Loucy (cell line): ENCODE data around the gene THRSP.

Experiments
- H2AFZ ChIP-seq: fragments of 200-600 bp; sonication (generic); 2 replicates; pipeline ENCODE4 v1.6.0; 2016; ENCODE audit warnings: antibody characterized with exemption, mild to moderate bottlenecking, low read length, moderate library complexity
- H3F3A ChIP-seq: fragments of 200-600 bp; 2 replicates; pipeline ENCODE4 v1.6.0; 2016; ENCODE audit warnings: antibody characterized with exemption, low read depth, mild to moderate bottlenecking
- H3K27me3 ChIP-seq: fragments of 200-600 bp; sonication (generic); 2 replicates; pipeline ENCODE4 v1.6.1; 2014; ENCODE audit warnings: low read length, mild to moderate bottlenecking; ENCODE audit not compliant: insufficient read depth, poor library complexity, severe bottlenecking
- H3K36me3 ChIP-seq: fragments of 200-600 bp; sonication (generic); 2 replicates; pipeline ENCODE4 v1.6.1; 2016; ENCODE audit warnings: low read length; ENCODE audit not compliant: insufficient read depth
- H3K4me1 ChIP-seq: fragments of 200-600 bp; sonication (generic); 2 replicates; pipeline ENCODE4 v1.5.1; 2014; ENCODE audit warnings: low read length, mild to moderate bottlenecking; ENCODE audit not compliant: insufficient read depth, poor library complexity, severe bottlenecking
- H3K4me2 ChIP-seq: fragments of 200-600 bp; sonication (generic); 2 replicates; pipeline ENCODE4 v1.6.0; 2014; ENCODE audit warnings: antibody characterized with exemption, low read length, low read depth, mild to moderate bottlenecking; ENCODE audit not compliant: poor library complexity, severe bottlenecking
- H3K4me3 ChIP-seq: fragments of 200-600 bp; sonication (generic); 2 replicates; pipeline ENCODE4 v1.5.1; 2014; ENCODE audit warnings: low read length, mild to moderate bottlenecking, mixed read lengths; ENCODE audit not compliant: poor library complexity, severe bottlenecking
- H3K79me2 ChIP-seq: fragments of 200-600 bp; sonication (generic); 2 replicates; pipeline ENCODE4 v1.6.1; 2014; ENCODE audit warnings: low read length; ENCODE audit not compliant: insufficient read depth
- H3K9ac ChIP-seq: fragments of 200-600 bp; sonication (generic); 2 replicates; pipeline ENCODE4 v1.6.0; 2014; ENCODE audit warnings: mild to moderate bottlenecking, low read depth, low read length, moderate library complexity; ENCODE audit not compliant: poor library complexity, severe bottlenecking
- H3K9me2 ChIP-seq: fragments of 200-600 bp; sonication (generic); replicated peaks from 2 replicates; pipeline ENCODE4 v1.6.1; 2016; ENCODE audit warnings: low read depth, low read length, mixed read lengths
- H3K9me3 ChIP-seq: fragments of 200-600 bp; sonication (generic); 2 replicates; pipeline ENCODE4 v1.6.1; 2014; ENCODE audit warnings: mild to moderate bottlenecking, antibody characterized with exemption, low read length, low read depth; ENCODE audit not compliant: insufficient read depth
- H4K20me1 ChIP-seq: fragments of 200-600 bp; sonication (generic); 2 replicates; pipeline ENCODE4 v1.6.0; 2014; ENCODE audit warnings: antibody characterized with exemption, low read length, mild to moderate bottlenecking; ENCODE audit not compliant: insufficient read depth, poor library complexity, severe bottlenecking
- EZH2phosphoT487 ChIP-seq: fragments of 200-600 bp; IDR thresholded peaks from 2 replicates; pipeline ENCODE4 v1.6.1; 2018; ENCODE audit warnings: antibody characterized with exemption, mild to moderate bottlenecking, moderate library complexity, borderline replicate concordance
- TF ChIP-seq, protein P1 (sequence below): fragments of 200-600 bp; sonication (generic); conservative IDR thresholded peaks from 2 replicates; pipeline ENCODE4 v1.5.1; 2014; ENCODE audit warnings: mild to moderate bottlenecking, antibody characterized with exemption, low read length

THRSP gene

DNA sequence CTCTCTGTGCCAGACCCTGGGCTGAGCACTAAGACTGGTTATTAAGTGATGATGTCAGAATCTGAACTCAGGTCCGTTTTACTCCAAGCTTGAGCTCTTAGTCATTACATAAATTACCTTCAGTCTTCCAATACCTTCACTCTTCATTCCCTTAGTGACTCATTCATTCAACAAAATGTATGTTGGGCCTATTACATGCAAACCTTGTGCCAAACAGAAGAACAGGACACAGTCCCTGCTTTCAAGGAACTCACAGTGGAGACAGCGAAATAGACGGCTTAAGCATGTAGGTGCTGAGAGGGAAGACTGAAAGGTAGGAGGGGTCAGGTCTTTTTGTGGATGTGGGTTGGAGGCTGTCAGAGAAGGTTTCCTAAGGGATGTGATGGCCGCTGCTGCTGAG, 43.9 kb upstream of the THRSP start:
- TF ChIP-seq, protein P1, sequence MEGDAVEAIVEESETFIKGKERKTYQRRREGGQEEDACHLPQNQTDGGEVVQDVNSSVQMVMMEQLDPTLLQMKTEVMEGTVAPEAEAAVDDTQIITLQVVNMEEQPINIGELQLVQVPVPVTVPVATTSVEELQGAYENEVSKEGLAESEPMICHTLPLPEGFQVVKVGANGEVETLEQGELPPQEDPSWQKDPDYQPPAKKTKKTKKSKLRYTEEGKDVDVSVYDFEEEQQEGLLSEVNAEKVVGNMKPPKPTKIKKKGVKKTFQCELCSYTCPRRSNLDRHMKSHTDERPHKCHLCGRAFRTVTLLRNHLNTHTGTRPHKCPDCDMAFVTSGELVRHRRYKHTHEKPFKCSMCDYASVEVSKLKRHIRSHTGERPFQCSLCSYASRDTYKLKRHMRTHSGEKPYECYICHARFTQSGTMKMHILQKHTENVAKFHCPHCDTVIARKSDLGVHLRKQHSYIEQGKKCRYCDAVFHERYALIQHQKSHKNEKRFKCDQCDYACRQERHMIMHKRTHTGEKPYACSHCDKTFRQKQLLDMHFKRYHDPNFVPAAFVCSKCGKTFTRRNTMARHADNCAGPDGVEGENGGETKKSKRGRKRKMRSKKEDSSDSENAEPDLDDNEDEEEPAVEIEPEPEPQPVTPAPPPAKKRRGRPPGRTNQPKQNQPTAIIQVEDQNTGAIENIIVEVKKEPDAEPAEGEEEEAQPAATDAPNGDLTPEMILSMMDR, result no peak
- TF ChIP-seq EZH2phosphoT487, result no peak
- no peak overlapping the region for H3K4me2 ChIP-seq

DNA sequence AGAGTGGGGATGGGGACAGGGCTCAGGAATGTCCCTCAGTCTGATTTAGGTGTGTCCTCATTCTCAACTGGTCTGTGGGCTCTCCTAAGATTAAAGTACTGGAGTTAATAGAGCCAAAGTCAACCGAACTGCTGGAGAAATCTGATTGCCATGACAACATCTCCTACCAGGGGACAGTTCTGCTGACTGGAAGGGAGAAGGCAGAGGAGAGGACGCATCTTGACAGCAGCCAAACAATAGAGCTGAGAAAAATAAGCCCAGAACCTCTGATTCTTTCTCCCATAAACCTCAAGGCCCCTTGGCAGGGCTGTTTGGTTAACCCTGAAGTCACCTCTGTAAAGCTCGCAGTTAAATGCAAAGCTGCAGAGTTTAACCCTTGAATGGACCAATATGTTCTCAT, 43.4 kb upstream of the THRSP start:
- H2AFZ ChIP-seq, result no peak overlapping the region

More for the DNA sequence above, 43.9 kb upstream of the THRSP start:
- no peak overlapping the region for H2AFZ ChIP-seq
- H3K4me1 ChIP-seq, result no peaks in the 10 kb centered on the region
- H3K36me3 ChIP-seq, result no peaks in the 10 kb centered on the region
- no peaks in the 10 kb centered on the region for H3K9me3 ChIP-seq
- H3K9me2 ChIP-seq, result no peaks in the 10 kb centered on the region
- H3K27me3 ChIP-seq, result no peaks in the 10 kb centered on the region
- H3K4me3 ChIP-seq, result no peak overlapping the region
- no peak overlapping the region for H3K9ac ChIP-seq
- H3K79me2 ChIP-seq, result no peaks in the 10 kb centered on the region
- H4K20me1 ChIP-seq, result no peaks in the 10 kb centered on the region
- H3F3A ChIP-seq, result no peaks in the 10 kb centered on the region

DNA sequence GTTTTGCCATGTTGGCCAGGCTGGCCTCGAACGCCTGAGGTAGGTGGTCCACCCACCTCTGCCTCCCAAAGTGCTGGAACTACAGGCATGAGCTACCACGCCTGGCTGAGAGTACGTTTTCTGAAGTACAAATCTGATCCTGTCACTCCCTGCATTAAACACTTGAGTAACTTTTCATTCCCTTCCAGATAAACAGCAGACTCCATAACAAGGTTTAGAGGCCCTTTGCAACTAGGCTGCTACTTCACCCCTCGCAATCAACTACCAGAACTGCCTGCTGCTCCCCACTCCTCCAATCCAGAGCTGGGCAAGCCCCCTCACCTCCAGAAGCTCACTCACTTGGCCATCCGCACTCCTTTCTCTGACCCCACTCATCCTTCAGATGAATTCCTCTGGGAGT, 42.0 kb upstream of the THRSP start:
- Histone ChIP-seq H3K9me3 (no peaks in the 10 kb centered on the region), H3K79me2 (no peaks in the 10 kb centered on the region), H3K9me2 (no peaks in the 10 kb centered on the region), H3K4me3 (no peak overlapping the region), H3F3A (no peaks in the 10 kb centered on the region), H3K27me3 (no peaks in the 10 kb centered on the region), H3K4me1 (no peaks in the 10 kb centered on the region), H3K9ac (no peak overlapping the region), H2AFZ (no peak overlapping the region), H3K4me2 (no peak overlapping the region), H4K20me1 (no peaks in the 10 kb centered on the region), H3K36me3 (no peaks in the 10 kb centered on the region)
- TF ChIP-seq EZH2phosphoT487, result no peak
- TF ChIP-seq, protein P1, result no peak

More for the DNA sequence above, 43.4 kb upstream of the THRSP start:
- Histone ChIP-seq H3K4me3 (no peak overlapping the region), H4K20me1 (no peaks in the 10 kb centered on the region), H3K4me1 (no peaks in the 10 kb centered on the region), H3K9ac (no peak overlapping the region), H3K9me3 (no peaks in the 10 kb centered on the region), H3K9me2 (no peaks in the 10 kb centered on the region), H3K79me2 (no peaks in the 10 kb centered on the region), H3K36me3 (no peaks in the 10 kb centered on the region), H3K27me3 (no peaks in the 10 kb centered on the region), H3F3A (no peaks in the 10 kb centered on the region), H3K4me2 (no peak overlapping the region)
- TF ChIP-seq EZH2phosphoT487, result no peak
- TF ChIP-seq, protein P1, result no peak
